GM20000 (cell line): ENCODE measurements around the gene LASP1.

Experiments
- DNase-seq: peaks from one replicate; pipeline ENCODE4 v3.0.0; 2012; ENCODE audit warnings: low spot score
- TF ChIP-seq, protein P1 (sequence below): IDR thresholded peaks from 2 replicates; pipeline ENCODE4 v1.5.1; 2012; ENCODE audit warnings: mild to moderate bottlenecking, control low read depth; ENCODE audit errors: extremely low read depth, missing control alignments

LASP1 gene

DNA sequence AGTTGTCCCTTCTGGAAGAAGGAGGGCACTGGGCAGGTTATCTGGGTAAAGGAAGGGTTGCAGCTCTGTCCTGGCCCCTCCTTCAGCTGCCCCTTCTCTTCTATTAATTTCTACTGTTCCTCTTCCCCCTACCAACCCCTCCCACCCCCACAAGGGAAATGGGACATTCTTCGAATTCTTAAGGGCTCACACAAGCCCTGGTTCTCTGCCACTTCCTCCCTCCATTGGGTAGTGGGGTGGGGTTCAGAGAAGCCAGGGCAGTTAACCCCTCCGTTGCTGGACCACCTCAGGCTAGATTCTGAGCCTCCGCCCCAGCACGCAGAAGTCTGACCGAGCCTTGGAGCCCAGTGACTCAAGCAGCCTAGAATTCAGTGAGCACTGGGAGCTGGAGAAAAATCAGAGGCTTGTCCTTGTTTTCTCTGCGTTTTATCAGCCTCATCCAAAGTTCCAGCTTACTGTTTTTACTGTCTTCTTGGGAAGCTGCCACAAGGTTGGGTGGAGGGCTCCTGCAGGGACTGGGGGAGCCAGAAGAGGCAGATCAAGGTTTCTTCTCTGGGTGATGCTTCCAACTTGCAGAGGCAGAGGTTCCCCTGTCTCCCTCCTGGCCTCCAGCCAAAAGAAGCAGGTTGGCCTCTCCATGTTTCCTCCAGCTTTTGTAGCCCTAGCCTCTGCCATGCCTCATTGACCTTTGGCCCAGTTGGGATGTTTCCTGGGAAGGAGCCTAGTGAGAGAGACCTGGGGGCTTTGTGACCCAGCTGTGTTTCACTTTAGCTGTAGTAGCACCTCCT lies 10.2 kb downstream of the LASP1 start:
- no peak for DNase-seq
- TF ChIP-seq, protein P1, sequence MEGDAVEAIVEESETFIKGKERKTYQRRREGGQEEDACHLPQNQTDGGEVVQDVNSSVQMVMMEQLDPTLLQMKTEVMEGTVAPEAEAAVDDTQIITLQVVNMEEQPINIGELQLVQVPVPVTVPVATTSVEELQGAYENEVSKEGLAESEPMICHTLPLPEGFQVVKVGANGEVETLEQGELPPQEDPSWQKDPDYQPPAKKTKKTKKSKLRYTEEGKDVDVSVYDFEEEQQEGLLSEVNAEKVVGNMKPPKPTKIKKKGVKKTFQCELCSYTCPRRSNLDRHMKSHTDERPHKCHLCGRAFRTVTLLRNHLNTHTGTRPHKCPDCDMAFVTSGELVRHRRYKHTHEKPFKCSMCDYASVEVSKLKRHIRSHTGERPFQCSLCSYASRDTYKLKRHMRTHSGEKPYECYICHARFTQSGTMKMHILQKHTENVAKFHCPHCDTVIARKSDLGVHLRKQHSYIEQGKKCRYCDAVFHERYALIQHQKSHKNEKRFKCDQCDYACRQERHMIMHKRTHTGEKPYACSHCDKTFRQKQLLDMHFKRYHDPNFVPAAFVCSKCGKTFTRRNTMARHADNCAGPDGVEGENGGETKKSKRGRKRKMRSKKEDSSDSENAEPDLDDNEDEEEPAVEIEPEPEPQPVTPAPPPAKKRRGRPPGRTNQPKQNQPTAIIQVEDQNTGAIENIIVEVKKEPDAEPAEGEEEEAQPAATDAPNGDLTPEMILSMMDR, result no peak

DNA sequence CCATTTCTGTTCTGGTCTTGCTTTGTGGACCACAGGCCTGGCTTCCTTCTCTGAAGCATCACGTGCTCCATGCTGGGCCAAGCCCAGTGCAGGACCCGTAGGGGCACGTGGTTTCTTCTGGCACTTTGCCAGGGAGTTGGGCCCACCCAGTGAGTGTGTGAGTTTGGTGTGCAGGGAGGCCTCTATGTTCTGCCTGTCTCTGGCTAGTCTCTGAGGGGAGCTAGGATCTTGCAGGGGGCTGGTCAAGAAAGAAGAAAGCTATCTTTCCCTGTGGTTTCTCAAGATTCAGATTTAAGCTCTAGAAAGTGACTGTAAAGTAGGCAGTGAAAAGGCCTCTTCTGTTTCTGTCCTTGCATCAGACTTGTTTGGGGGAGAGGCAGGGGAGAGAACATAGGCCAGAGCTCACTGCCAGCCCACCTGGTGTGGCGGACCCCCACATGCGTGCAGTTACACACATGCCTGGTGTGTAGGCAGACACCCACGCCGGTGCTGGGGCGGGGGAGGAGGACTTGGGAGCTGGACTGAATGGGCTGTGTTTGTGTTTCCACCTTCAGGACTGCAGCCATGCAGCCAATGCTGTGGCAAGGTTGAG lies 11.8 kb downstream of the LASP1 start:
- TF ChIP-seq, protein P1, result no peak
- no peak for DNase-seq

DNA sequence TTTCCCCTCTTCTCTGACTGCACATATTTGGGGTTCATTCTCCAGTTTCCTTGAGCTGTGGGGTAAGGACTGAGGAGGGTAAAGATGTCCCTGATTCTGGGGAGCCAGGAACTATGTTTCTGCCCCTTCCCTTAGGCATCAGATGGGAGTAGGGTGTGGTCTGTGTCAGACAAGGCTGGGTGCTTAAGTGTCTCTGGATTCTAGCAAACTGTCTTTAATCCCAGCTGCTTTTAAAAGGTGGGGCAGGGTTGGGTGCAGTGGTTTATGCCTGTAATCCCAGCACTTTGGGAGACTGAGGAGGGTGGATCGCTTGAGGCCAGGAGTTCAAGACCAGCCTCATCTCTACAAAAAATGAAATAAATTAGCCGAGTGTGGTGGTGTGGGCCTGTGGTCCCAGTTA lies 13.0 kb downstream of the LASP1 start:
- DNase-seq, result no peak
- TF ChIP-seq, protein P1, result no peak

DNA sequence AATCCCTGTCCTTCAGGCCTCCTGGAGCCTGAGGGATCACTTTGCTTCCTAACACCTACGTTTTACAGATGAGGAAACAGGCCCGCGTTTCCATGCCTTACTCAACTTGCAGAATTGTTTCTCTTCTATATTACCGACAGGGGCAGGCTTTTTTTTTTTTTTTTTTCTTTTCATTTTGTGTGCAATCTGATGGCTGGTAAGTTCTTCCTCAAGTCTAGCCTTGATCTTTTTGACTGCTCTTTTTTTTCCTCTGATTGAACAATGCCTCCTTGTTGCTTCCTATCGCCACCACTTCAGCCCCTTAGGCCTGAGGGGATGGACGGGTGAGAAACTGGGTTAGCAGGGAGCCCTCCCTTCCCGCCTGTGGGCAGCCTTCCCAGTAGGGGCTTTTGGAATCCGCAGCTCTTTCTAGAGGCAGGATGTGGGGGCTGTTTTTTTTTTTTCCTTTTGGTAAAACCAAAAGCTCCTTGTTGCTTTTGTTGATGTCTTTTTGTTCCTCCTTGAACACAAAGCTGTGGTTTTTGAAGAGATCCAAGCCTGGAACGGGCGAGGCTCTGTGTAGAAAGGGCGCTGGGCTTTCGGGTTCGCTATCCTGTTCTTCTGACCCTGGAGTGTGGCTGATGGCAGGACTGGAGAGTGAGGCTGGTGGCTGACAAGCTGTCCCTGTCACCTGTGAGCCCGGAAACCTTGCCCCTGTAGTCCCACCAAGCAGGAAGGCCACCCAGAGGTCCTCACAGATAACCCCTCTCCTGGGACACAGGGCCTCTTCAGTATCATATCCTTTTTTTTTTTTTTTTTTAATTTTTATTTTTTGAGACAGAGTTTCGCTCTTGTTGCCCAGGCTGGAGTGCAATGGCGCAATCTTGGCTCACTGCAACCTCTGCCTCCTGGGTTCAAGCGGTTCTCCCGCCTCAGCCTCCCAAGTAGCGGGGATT lies 14.0 kb downstream of the LASP1 start:
- TF ChIP-seq, protein P1, result no peak
- no peak for DNase-seq

DNA sequence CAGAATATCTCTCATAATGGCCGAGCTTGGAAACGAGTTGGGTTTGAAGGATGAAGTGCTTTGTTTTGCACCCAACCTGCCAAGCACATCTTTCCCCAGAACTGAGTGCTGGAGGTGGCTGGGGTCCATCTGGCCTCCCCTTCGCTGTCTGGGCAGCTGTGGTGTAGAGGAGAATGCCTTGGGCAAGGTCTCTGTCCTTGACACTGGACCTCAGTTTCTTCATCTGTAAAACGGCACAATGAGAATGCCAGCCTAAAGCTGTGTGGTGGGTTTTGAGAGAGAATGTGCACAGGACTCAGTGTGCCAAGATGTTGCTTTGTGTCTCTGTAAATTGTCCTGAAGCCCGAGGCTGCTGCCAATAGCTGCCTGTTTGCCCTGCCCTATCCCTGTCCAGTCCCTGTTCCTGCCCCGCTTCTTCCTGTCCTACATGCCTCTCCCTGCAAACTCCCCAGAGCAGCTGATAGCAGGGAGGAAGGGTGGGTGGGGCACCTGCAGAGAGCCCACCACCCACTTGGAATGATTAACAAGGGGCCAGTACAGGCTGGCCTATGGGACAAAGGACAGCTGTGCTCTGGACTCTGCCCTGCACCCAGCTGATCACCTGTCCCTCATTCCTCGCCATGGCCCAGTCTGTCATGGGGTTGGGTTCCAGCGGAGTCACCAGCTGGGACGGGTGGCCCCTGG lies 15.3 kb downstream of the LASP1 start:
- TF ChIP-seq, protein P1, result no peak
- DNase-seq, result no peak

DNA sequence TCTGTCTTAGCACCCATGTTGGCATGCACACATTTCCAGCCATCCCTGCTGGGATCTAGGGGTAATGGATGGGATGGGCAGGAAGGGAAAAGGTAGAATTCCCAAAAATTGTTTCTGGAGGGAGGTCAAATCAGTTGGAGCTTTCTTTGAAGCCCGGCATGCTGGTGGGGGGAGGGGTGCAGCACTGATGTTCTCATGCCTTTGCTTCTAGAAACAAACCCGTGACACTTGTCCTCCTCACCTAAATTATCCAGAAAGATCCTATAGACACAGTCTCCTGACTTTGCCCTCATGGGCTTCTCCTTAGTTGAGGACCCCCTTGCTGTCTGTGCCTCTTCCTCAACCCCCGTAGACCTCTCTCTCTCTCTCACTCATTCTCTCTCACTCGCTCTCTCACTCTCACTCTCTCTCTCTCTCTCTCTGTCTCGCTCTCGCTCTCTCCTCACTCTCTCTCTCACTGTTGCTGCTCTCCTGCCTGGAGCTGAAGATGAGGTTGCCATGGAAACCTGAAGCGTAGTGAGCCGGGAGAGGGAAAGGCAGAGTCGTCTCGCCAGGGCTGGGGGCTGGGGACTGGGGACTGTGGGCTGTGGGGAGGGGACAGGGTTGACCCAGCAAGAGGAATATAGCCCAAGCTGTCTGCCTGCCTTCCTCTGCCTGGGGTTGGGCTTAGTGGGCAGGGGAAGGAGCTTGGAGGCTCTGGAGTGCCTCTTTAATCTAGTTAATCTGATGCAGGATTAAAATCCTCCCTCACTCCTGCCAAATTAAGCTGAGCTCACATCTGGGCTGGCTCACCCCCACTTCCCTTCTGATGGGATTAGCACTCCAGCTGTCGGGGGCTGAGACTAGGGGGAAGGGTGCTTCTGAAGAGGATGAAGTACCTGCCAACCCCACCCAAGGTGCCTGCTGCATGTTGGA lies 16.1 kb downstream of the LASP1 start:
- no peak for DNase-seq
- TF ChIP-seq, protein P1, result no peak
